K562 (cell line): ENCODE data around the gene XYLB. TPM values are rescaled to one million over a fixed set of nuclear protein-coding genes. Genes with fewer than 3 reads are reported as not detected.
A peak's percentile ranks its signal among the peaks of the same experiment; 100 is the strongest.

ENCODE experiments used
- ATAC-seq: fragments of 200-7000 bp; cut with Tn5 transposase; 3 replicates; pipeline ENCODE4 v1.9.1; 2020; ENCODE audit warnings: moderate library complexity
- BruUV-seq: library from RNA; stranded (reverse); fragments of 400-500 nt; replicated peaks from 2 replicates; lab custom pipeline; 2021; lab: Mats Ljungman, UMichigan
- CTCF ChIA-PET: fragments of 300-600 bp; formaldehyde crosslinking; extraction: SDS; loops from one replicate; lab custom pipeline; 2021; ENCODE audit warnings: low intra/inter-chr PET ratio; lab: Yijun Ruan, JAX
- POLR2A ChIA-PET: fragments of 300-600, 350-650 bp; sonication (Branson Sonifier 250); formaldehyde crosslinking; extraction: SDS; loops from one replicate; lab custom pipeline; 2021; ENCODE audit warnings: antibody characterized with exemption, inconsistent platforms; lab: Yijun Ruan, JAX
- DNase-seq, 4 experiments: peaks; one replicate each; pipeline versions ENCODE4 v3.0.0 to v3.0.0-alpha.2; 2011 to 2018; ENCODE audit warnings: low spot score in 3 of 4, mixed read lengths in 3 of 4; ENCODE audit errors: extremely low read depth in 1 of 4
- FAIRE-seq: peaks from 2 replicates; lab custom pipeline; 2011; peaks lifted over from hg19 to GRCh38; lab: Jason Lieb, UNC
- H2AFZ ChIP-seq: 2 replicates; pipeline ENCODE4 v1.6.0; 2011; ENCODE audit warnings: low read depth, low read length, control low read depth, inconsistent platforms
- H3K27ac ChIP-seq: fragments of 200-600 bp; 3 replicates; pipeline ENCODE4 v1.8.0; 2011; ENCODE audit warnings: low read depth, mild to moderate bottlenecking, control low read depth, inconsistent platforms, low read length, moderate library complexity, mixed read lengths; ENCODE audit errors: extremely low read depth
- H3K27me3 ChIP-seq, 2 experiments: fragments of 300-600 bp in 1 of 2; 2 replicates in 1 of 2; 3 replicates in 1 of 2; pipeline versions ENCODE4 v1.6.0 to v1.8.0; 2011; ENCODE audit warnings: inconsistent platforms in 2 of 2, low read length in 2 of 2, mild to moderate bottlenecking in 1 of 2, mixed read lengths in 1 of 2, moderate library complexity in 1 of 2; ENCODE audit not compliant: control insufficient read depth in 2 of 2, insufficient read depth in 2 of 2
- H3K36me3 ChIP-seq: fragments of 300-600 bp; 3 replicates; pipeline ENCODE4 v1.8.0; 2011; ENCODE audit warnings: mild to moderate bottlenecking, low read length, inconsistent platforms; ENCODE audit not compliant: control insufficient read depth, insufficient read depth
- H3K4me1 ChIP-seq, 2 experiments: fragments of 200-600 bp in 1 of 2; replicated peaks in 1 of 2; 2 replicates in 1 of 2; 3 replicates in 1 of 2; pipeline versions ENCODE4 v1.5.1 to v1.8.0; 2011; ENCODE audit warnings: inconsistent platforms in 2 of 2, low read length in 2 of 2, mild to moderate bottlenecking in 1 of 2, mixed read lengths in 1 of 2, moderate library complexity in 1 of 2; ENCODE audit not compliant: control insufficient read depth in 2 of 2, insufficient read depth in 2 of 2
- H3K4me2 ChIP-seq: 2 replicates; pipeline ENCODE4 v1.6.1; 2011; ENCODE audit warnings: low read length, control low read depth, inconsistent platforms, mixed read lengths; ENCODE audit not compliant: insufficient read depth
- H3K4me3 ChIP-seq: fragments of 200-600 bp; sonication (generic), shearing (Covaris generic); 2 replicates; pipeline ENCODE4 v1.5.1; 2016; ENCODE audit warnings: control low read depth, inconsistent platforms
- H3K79me2 ChIP-seq: fragments of 200-600 bp; 3 replicates; pipeline ENCODE4 v1.8.0; 2011; ENCODE audit warnings: low read length, inconsistent platforms; ENCODE audit not compliant: control insufficient read depth, insufficient read depth
- H3K9ac ChIP-seq, 2 experiments: 2 replicates each; pipeline versions ENCODE4 v1.6.0 to v1.6.1; 2011; ENCODE audit warnings: low read depth in 2 of 2, low read length in 2 of 2, control low read depth in 1 of 2, inconsistent platforms in 1 of 2, mild to moderate bottlenecking in 1 of 2, mixed read lengths in 1 of 2; ENCODE audit not compliant: insufficient read depth in 1 of 2
- H3K9me1 ChIP-seq: one replicate; pipeline ENCODE4 v1.6.0; 2011; ENCODE audit warnings: inconsistent platforms, mild to moderate bottlenecking, low read length, moderate library complexity; ENCODE audit not compliant: control insufficient read depth, insufficient read depth
- H3K9me3 ChIP-seq: replicated peaks from 2 replicates; pipeline ENCODE4 v1.5.1; 2011; ENCODE audit warnings: low read depth, low read length, inconsistent platforms; ENCODE audit not compliant: control insufficient read depth, insufficient read depth
- H4K20me1 ChIP-seq: replicated peaks from 2 replicates; pipeline ENCODE4 v1.6.1; 2011; ENCODE audit warnings: low read length, inconsistent platforms, mixed read lengths; ENCODE audit not compliant: control insufficient read depth, insufficient read depth
- COPS2 ChIP-seq: fragments of 450-650 bp; conservative IDR thresholded peaks from 2 replicates; pipeline ENCODE4 v1.6.1; 2016; ENCODE audit warnings: mild to moderate bottlenecking, moderate library complexity
- ELF4 ChIP-seq: fragments of 450-650 bp; formaldehyde crosslinking; IDR thresholded peaks from 2 replicates; pipeline ENCODE4 v1.4.0; 2022; ENCODE audit warnings: missing genetic modification characterization
- FOS ChIP-seq: IDR thresholded peaks from 3 replicates; pipeline ENCODE4 v1.6.1; 2011; ENCODE audit not compliant: insufficient read length; ENCODE audit errors: extremely low read depth
- GTF2A2 ChIP-seq: IDR thresholded peaks from 2 replicates; pipeline ENCODE4 v1.6.1; 2016; ENCODE audit warnings: mild to moderate bottlenecking, missing genetic modification characterization, missing compliant biosample characterization
- JUN ChIP-seq, 2 experiments: sonication (generic) in 1 of 2; formaldehyde crosslinking in 1 of 2; IDR thresholded peaks; 2 replicates each; pipeline versions ENCODE4 v1.6.1 to v1.8.0; 2012 to 2022; ENCODE audit warnings: borderline replicate concordance in 2 of 2, mild to moderate bottlenecking in 2 of 2, improper control_type of control experiment in 1 of 2, low read depth in 1 of 2, low read length in 1 of 2, missing genetic modification reagents in 1 of 2
- PML ChIP-seq: IDR thresholded peaks from 2 replicates; pipeline ENCODE4 v1.6.1; 2012; ENCODE audit warnings: low read length, inconsistent platforms
- POLR3A ChIP-seq: IDR thresholded peaks from 2 replicates; pipeline ENCODE4 v1.6.1; 2011; ENCODE audit warnings: borderline replicate concordance, mild to moderate bottlenecking, moderate library complexity; ENCODE audit not compliant: insufficient read length, insufficient read depth; ENCODE audit errors: extremely low read depth
- RBBP5 ChIP-seq: fragments of 200-600 bp; sonication (generic); IDR thresholded peaks from 2 replicates; pipeline ENCODE4 v1.6.1; 2012; ENCODE audit warnings: borderline replicate concordance, mild to moderate bottlenecking, low read length, control low read depth, inconsistent platforms; ENCODE audit not compliant: insufficient read depth, poor library complexity, severe bottlenecking
- RCOR1 ChIP-seq, 2 experiments: IDR thresholded peaks; 2 replicates each; pipeline ENCODE4 v1.6.1; 2012; ENCODE audit warnings: low read depth in 2 of 2, low read length in 2 of 2, borderline replicate concordance in 1 of 2, improper control_type of control experiment in 1 of 2
- RUNX1 ChIP-seq: sonication (generic); IDR thresholded peaks from 2 replicates; pipeline ENCODE4 v1.6.1; 2016; ENCODE audit warnings: antibody characterized with exemption, low read depth
- TGIF2 ChIP-seq: sonication (generic); formaldehyde crosslinking; IDR thresholded peaks from 2 replicates; pipeline ENCODE4 v1.8.1; 2022; ENCODE audit warnings: mild to moderate bottlenecking, missing genetic modification reagents, moderate library complexity
- ZKSCAN3 ChIP-seq: fragments of 250-450 bp; sonication (Bioruptor Pico); IDR thresholded peaks from 2 replicates; pipeline ENCODE4 v1.4.0; 2020
- ZNF124 ChIP-seq: sonication (generic); formaldehyde crosslinking; IDR thresholded peaks from 2 replicates; pipeline ENCODE4 v1.8.1; 2022; ENCODE audit warnings: missing genetic modification reagents
- ZNF24 ChIP-seq: fragments of 450-650 bp; IDR thresholded peaks from 2 replicates; pipeline ENCODE4 v1.6.1; 2016
- WGBS: fragments of 100-300 bp; shearing (Covaris generic); methylation state at CpG from one replicate; pipeline ENCODE4 v1.1.6; 2016; ENCODE audit warnings: low coverage, mixed read lengths; ENCODE audit not compliant: insufficient coverage; ENCODE audit errors: missing lambda C conversion rate; 5-methylcytosine and 5-hydroxymethylcytosine counted together
- in situ Hi-C: fragments of 300-500 bp; cut with MboI; formaldehyde crosslinking; loops from 4 replicates; pipeline ENCODE4 v1.15.0; 2018; ENCODE audit warnings: inconsistent platforms, mixed read lengths
- intact Hi-C: fragments of 100-400 bp; cut with micrococcal nuclease; formaldehyde crosslinking; loops from 2 replicates; pipeline ENCODE4 v1.14.2; 2022
- polyA plus RNA-seq, 8 experiments: library from polyadenylated mRNA; depleted of rRNA in 4 of 8; stranded (reverse) in 5 of 8; unstranded in 3 of 8; fragments of >200 nt; fragmentation: Nextera tagmentation in 2 of 8; fragmentation: Illumina TruSeq in 1 of 8; extraction: Ambion mirVana in 2 of 8; extraction: Trizol in 1 of 8; gene quantifications; 2 replicates each; pipeline versions ENCODE4 v1.2.1 to v1.2.3, GENCODE V29; 2011 to 2014; ENCODE audit warnings: inconsistent platforms in 1 of 8, missing spikeins in 1 of 8
- total RNA-seq, 7 experiments: library from RNA; depleted of rRNA in 6 of 7; stranded (reverse); fragments of >200 nt in 6 of 7; fragmentation: Illumina TruSeq in 2 of 7; extraction: Trizol in 2 of 7; gene quantifications; 2 replicates each; pipeline versions ENCODE4 v1.2.1 to v1.2.3, GENCODE V29; 2011 to 2021; ENCODE audit warnings: low replicate concordance in 1 of 7
- TF ChIP-seq, protein P1 (sequence below): sonication (generic); formaldehyde crosslinking; IDR thresholded peaks from 2 replicates; pipeline ENCODE4 v1.8.1; 2022; ENCODE audit warnings: missing genetic modification reagents
- TF ChIP-seq, protein P2 (sequence below), 3 experiments: IDR thresholded peaks in 2 of 3; conservative IDR thresholded peaks in 1 of 3; 2 replicates each; pipeline ENCODE4 v1.5.1; 2011 to 2012; ENCODE audit warnings: low read length in 3 of 3, mild to moderate bottlenecking in 3 of 3, control low read depth in 2 of 3, improper control_type of control experiment in 1 of 3, inconsistent platforms in 1 of 3, low read depth in 1 of 3, mixed read lengths in 1 of 3, moderate library complexity in 1 of 3; ENCODE audit not compliant: insufficient read depth in 2 of 3
- TF ChIP-seq, protein P3 (sequence below), 2 experiments: IDR thresholded peaks in 1 of 2; conservative IDR thresholded peaks in 1 of 2; 2 replicates each; pipeline ENCODE4 v1.6.1; 2016; ENCODE audit warnings: low read depth in 2 of 2, mild to moderate bottlenecking in 1 of 2, missing compliant biosample characterization in 1 of 2, missing genetic modification characterization in 1 of 2, moderate library complexity in 1 of 2

The XYLB gene
- total and polyA plus RNA-seq, 9 of the 15 experiments (the other 6 are each of a cell fraction or from before 2014, with no cell fraction given) = 4.0 to 20.2 (median 13.2) TPM

- Histone ChIP-seq H3K27me3 (no peaks in the 10 kb centered on the region), H3K4me1 (peaks cover 27 to 30% of the 10 kb centered on the region in 2 experiments), H3K4me2 (peak overlapping the region; percentile 89; the same call in 1 of the 2 replicates), H3K9me1 (peaks cover 5% of the 10 kb centered on the region), H3K4me3 (peak overlapping the region; percentile 72), H3K79me2 (peaks cover 45% of the 10 kb centered on the region), H3K27ac (peak overlapping the region; percentile 92), H4K20me1 (peaks cover 26% of the 10 kb centered on the region), H3K9ac (peak overlapping the region; percentile 92 to 98; a peak in 3 of 4 replicates), H2AFZ (peak overlapping the region; percentile 89; the same call in 1 of the 2 replicates), H3K36me3 (no peaks in the 10 kb centered on the region), H3K9me3 (no peaks in the 10 kb centered on the region)
- 6% methylated on average over 8 of the region's 36 CpGs for WGBS
- in situ Hi-C loops (no loop called here), intact Hi-C loops (loop anchor here (5.0 kb wide), 1 partner anchor 107 kb away; the partner anchor contains the start of gene XYLB)
- POLR2A ChIA-PET = no interaction called here
- no TSS peak for BruUV-seq
- ATAC-seq (no peak), DNase-seq (no peak), FAIRE-seq (no peak)
- CTCF ChIA-PET = no interaction called here
- TF ChIP-seq TGIF2 (CRISPR knock-in tag) (no peak), COPS2 (no peak), GTF2A2 (tag) (no peak), ELF4 (CRISPR knock-in tag) (no peak), ZKSCAN3 (CRISPR knock-in tag) (no peak), ZNF24 (no peak), ZNF124 (CRISPR knock-in tag) (no peak), JUN (IDR thresholded peaks at IDR 0.05; ENCODE audit: borderline replicate concordance, low read depth, low read length) (no peak), JUN (CRISPR knock-in tag; IDR thresholded peaks at IDR 0.05; ENCODE audit: borderline replicate concordance) (no peak), RUNX1 (no peak), FOS (no peak), PML (no peak), RBBP5 (no peak), POLR3A (no peak), RCOR1 (IDR thresholded peaks at IDR 0.05; ENCODE audit: borderline replicate concordance in 1 of 2, low read depth in 2 of 2, low read length in 2 of 2) (no peak)
- TF ChIP-seq, protein P1, sequence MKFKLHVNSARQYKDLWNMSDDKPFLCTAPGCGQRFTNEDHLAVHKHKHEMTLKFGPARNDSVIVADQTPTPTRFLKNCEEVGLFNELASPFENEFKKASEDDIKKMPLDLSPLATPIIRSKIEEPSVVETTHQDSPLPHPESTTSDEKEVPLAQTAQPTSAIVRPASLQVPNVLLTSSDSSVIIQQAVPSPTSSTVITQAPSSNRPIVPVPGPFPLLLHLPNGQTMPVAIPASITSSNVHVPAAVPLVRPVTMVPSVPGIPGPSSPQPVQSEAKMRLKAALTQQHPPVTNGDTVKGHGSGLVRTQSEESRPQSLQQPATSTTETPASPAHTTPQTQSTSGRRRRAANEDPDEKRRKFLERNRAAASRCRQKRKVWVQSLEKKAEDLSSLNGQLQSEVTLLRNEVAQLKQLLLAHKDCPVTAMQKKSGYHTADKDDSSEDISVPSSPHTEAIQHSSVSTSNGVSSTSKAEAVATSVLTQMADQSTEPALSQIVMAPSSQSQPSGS = no peak
- TF ChIP-seq, protein P2, sequence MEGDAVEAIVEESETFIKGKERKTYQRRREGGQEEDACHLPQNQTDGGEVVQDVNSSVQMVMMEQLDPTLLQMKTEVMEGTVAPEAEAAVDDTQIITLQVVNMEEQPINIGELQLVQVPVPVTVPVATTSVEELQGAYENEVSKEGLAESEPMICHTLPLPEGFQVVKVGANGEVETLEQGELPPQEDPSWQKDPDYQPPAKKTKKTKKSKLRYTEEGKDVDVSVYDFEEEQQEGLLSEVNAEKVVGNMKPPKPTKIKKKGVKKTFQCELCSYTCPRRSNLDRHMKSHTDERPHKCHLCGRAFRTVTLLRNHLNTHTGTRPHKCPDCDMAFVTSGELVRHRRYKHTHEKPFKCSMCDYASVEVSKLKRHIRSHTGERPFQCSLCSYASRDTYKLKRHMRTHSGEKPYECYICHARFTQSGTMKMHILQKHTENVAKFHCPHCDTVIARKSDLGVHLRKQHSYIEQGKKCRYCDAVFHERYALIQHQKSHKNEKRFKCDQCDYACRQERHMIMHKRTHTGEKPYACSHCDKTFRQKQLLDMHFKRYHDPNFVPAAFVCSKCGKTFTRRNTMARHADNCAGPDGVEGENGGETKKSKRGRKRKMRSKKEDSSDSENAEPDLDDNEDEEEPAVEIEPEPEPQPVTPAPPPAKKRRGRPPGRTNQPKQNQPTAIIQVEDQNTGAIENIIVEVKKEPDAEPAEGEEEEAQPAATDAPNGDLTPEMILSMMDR (IDR thresholded peaks at IDR 0.05 in 2 of 3, conservative IDR thresholded peaks at IDR 0.05 in 1 of 3; ENCODE audit: insufficient read depth in 2 of 3, low read depth in 1 of 3, low read length in 3 of 3) = no peak
- TF ChIP-seq, protein P3, sequence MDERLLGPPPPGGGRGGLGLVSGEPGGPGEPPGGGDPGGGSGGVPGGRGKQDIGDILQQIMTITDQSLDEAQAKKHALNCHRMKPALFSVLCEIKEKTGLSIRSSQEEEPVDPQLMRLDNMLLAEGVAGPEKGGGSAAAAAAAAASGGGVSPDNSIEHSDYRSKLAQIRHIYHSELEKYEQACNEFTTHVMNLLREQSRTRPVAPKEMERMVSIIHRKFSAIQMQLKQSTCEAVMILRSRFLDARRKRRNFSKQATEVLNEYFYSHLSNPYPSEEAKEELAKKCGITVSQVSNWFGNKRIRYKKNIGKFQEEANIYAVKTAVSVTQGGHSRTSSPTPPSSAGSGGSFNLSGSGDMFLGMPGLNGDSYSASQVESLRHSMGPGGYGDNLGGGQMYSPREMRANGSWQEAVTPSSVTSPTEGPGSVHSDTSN (CRISPR knock-in tag; IDR thresholded peaks at IDR 0.05; ENCODE audit: low read depth) = no peak
- TF ChIP-seq, protein P3 (tag; conservative IDR thresholded peaks at IDR 0.05; ENCODE audit: low read depth) = no peak
Observed at GRCh38 chr3:38453913-38454177, 107.3 kb downstream of the XYLB start.
